Measurements from ENCODE around the gene TECPR2. TPM values are rescaled to one million over a fixed set of nuclear protein-coding genes. Genes with fewer than 3 reads are reported as not detected.

TECPR2 gene
- total and polyA plus RNA-seq, 2 of the 13 experiments (the other 11 are each of a cell fraction or from before 2014, with no cell fraction given), result 3.5 to 5.7 TPM

GRCh38 chr14:102538602-102539543, 176.1 kb downstream of the TECPR2 start (continued):
- TF ChIP-seq TBL1XR1 (IDR thresholded peaks at IDR 0.05; ENCODE audit: borderline replicate concordance, low read length, partially characterized antibody) (no peak), ZNF790 (CRISPR knock-in tag; IDR thresholded peaks at IDR 0.05; ENCODE audit: borderline replicate concordance) (no peak), HNF4G (IDR thresholded peaks at IDR 0.05; ENCODE audit: borderline replicate concordance, low read depth, low read length) (no peak), HNF4G (CRISPR knock-in tag; IDR thresholded peaks at IDR 0.05; ENCODE audit: borderline replicate concordance, low read depth) (peak; percentile 18; the same call in 1 of the 2 replicates), SP4 (CRISPR knock-in tag; IDR thresholded peaks at IDR 0.05) (no peak; the same call in 1 of the 2 replicates), CHD2 (IDR thresholded peaks at IDR 0.05; ENCODE audit: low read depth, low read length) (no peak), SNRNP70 (IDR thresholded peaks at IDR 0.05; ENCODE audit: low read depth, low read length) (no peak), KDM6A (CRISPR knock-in tag; IDR thresholded peaks at IDR 0.05; ENCODE audit: low read depth) (0 out of 2 replicates have a peak, but pooled peaks have one; percentile 9), ZNF720 (CRISPR knock-in tag; IDR thresholded peaks at IDR 0.05) (no peak), RBM22 (optimal IDR thresholded peaks at IDR 0.05; ENCODE audit: low read length) (no peak), SMARCC2 (IDR thresholded peaks at IDR 0.05) (no peak), ZNF280B (CRISPR knock-in tag; IDR thresholded peaks at IDR 0.05; ENCODE audit: borderline replicate concordance) (peak; percentile 79; the same call in 1 of the 2 replicates), SOX13 (IDR thresholded peaks at IDR 0.05) (no peak), SOX13 (CRISPR knock-in tag; conservative IDR thresholded peaks at IDR 0.05 in 1 of 2, IDR thresholded peaks at IDR 0.05 in 1 of 2) (no peak; a peak in 1 of 4 replicates), ZSCAN20 (CRISPR knock-in tag; IDR thresholded peaks at IDR 0.05; ENCODE audit: borderline replicate concordance) (0 out of 2 replicates have a peak, but pooled peaks have one; percentile 25), ZSCAN21 (CRISPR knock-in tag; IDR thresholded peaks at IDR 0.05; ENCODE audit: borderline replicate concordance) (no peak), TERF1 (CRISPR knock-in tag; IDR thresholded peaks at IDR 0.05) (no peak), ZNF136 (CRISPR knock-in tag; IDR thresholded peaks at IDR 0.05; ENCODE audit: low read depth) (peak; percentile 87; the same call in 1 of the 2 replicates), CREB1 (IDR thresholded peaks at IDR 0.05) (no peak), CREB1 (CRISPR knock-in tag; IDR thresholded peaks at IDR 0.05) (0 out of 2 replicates have a peak, but pooled peaks have one; percentile 46), ZNF383 (CRISPR knock-in tag; IDR thresholded peaks at IDR 0.05; ENCODE audit: borderline replicate concordance) (no peak), ZSCAN9 (CRISPR knock-in tag; IDR thresholded peaks at IDR 0.05; ENCODE audit: borderline replicate concordance) (0 out of 2 replicates have a peak, but pooled peaks have one; percentile 18), NR2F2 (IDR thresholded peaks at IDR 0.05; ENCODE audit: borderline replicate concordance, low read depth) (0 out of 2 replicates have a peak, but pooled peaks have one; percentile 35), ZNF703 (CRISPR knock-in tag; IDR thresholded peaks at IDR 0.05; ENCODE audit: borderline replicate concordance) (no peak; the same call in 1 of the 2 replicates)
